Hepatic stellate cell (primary cell): ENCODE data around the gene ERP44.
A peak's percentile ranks its signal among the peaks of the same experiment; 100 is the strongest.
"Not testable (repeated sequence)": the region's sequence is repeated elsewhere in the genome, so short reads cannot be mapped to it uniquely, and the experiment has no call there.

Experiments used
- DNase-seq: peaks from one replicate; pipeline ENCODE4 v3.0.0; 2011; ENCODE audit warnings: low spot score

The ERP44 gene

GRCh38 chr9:100067990-100068389, 30.8 kb downstream of the ERP44 start:
- DNase-seq = not testable (repeated sequence)

GRCh38 chr9:100066539-100066938, 32.3 kb downstream of the ERP44 start:
- DNase-seq = peak; percentile 36

- DNase-seq = no peak
Observed at GRCh38 chr9:100064872-100065581, 33.8 kb downstream of the ERP44 start.

GRCh38 chr9:100063185-100063584, 35.6 kb downstream of the ERP44 start:
- no peak for DNase-seq

GRCh38 chr9:100062683-100063082, 36.1 kb downstream of the ERP44 start:
- not testable (repeated sequence) for DNase-seq

- no peak for DNase-seq
Observed at GRCh38 chr9:100058699-100059579, 39.9 kb downstream of the ERP44 start.

GRCh38 chr9:100057624-100058023, 41.2 kb downstream of the ERP44 start:
- no peak for DNase-seq

GRCh38 chr9:100056561-100056960, 42.2 kb downstream of the ERP44 start:
- DNase-seq = no peak

- no peak for DNase-seq
Observed at GRCh38 chr9:100052375-100052774, 46.4 kb downstream of the ERP44 start.

- DNase-seq = no peak
Observed at GRCh38 chr9:100049551-100049950, 49.2 kb downstream of the ERP44 start.

GRCh38 chr9:100038472-100038871, 60.3 kb downstream of the ERP44 start:
- DNase-seq = no peak

- DNase-seq = no peak
Observed at GRCh38 chr9:100033877-100034551, 64.8 kb downstream of the ERP44 start.

- DNase-seq = no peak
Observed at GRCh38 chr9:100030548-100030947, 68.3 kb downstream of the ERP44 start.

- no peak for DNase-seq
Observed at GRCh38 chr9:100029251-100029650, 69.5 kb downstream of the ERP44 start.

GRCh38 chr9:100028201-100028784, 70.5 kb downstream of the ERP44 start:
- peak; percentile 44 for DNase-seq

- DNase-seq = no peak
Observed at GRCh38 chr9:100027543-100027942, 71.3 kb downstream of the ERP44 start.

- no peak for DNase-seq
Observed at GRCh38 chr9:100021931-100022330, 76.9 kb downstream of the ERP44 start.

GRCh38 chr9:100020121-100020795, 78.5 kb downstream of the ERP44 start:
- DNase-seq = no peak

- no peak for DNase-seq
Observed at GRCh38 chr9:100019541-100019940, 79.3 kb downstream of the ERP44 start.

- DNase-seq = no peak
Observed at GRCh38 chr9:100014846-100015245, 84.0 kb downstream of the ERP44 start.

GRCh38 chr9:100013573-100013972, 85.2 kb downstream of the ERP44 start:
- no peak for DNase-seq

- DNase-seq = no peak
Observed at GRCh38 chr9:100012279-100012678, 86.5 kb downstream of the ERP44 start.
